GM10847 (cell line): ENCODE data around the gene PTGES2.

Experiments used
- POLR2A ChIP-seq: IDR thresholded peaks from 2 replicates; pipeline ENCODE4 v1.6.1; 2011; ENCODE audit not compliant: insufficient read length; ENCODE audit errors: extremely low read depth

The PTGES2 gene

DNA sequence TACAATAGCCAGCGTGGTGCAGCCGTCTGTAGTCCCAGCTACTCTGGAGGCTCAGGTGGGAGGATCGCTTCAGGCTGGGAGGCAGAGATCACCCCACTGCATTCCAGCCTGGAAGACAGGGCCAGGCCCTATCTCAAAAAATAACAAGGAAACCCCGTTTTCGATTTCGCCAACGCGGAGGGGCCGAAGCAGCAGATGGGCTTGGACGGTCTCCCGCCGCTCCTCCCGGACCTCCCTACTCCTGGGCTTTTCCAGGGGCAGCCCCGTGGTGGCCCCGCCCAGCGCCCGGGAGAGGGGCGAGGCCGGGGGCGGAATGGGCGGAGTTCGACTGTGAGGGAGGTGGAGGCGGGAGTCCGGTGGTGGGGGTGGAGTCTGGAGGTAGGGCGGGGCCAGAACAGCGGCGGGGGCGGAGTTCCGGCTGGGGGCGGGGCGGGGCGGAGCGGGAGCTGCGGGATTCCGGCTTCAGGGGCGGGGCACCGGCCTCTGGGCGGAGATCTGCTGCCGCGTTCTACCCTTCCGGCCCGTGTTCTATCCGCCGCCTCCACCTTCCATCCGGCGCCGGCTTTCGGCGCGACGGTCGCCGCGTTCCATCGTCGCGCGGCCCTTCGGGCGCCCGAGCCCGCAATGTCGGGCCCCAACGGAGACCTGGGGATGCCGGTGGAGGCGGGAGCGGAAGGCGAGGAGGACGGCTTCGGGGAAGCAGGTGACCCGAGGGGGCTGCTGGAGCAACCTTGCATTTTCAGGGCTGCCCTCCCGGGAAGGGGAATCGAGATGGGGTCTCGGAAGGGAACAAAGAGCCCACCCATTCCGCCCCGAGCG lies 32.5 kb upstream of the PTGES2 start, which contains the start of gene BBLN:
TSS of gene BBLN (plus strand) at position 482 of the 819 bp plus-strand sequence. CDS start at position 625, 143 bp downstream.
- peak; percentile 90 for TF ChIP-seq POLR2A

DNA sequence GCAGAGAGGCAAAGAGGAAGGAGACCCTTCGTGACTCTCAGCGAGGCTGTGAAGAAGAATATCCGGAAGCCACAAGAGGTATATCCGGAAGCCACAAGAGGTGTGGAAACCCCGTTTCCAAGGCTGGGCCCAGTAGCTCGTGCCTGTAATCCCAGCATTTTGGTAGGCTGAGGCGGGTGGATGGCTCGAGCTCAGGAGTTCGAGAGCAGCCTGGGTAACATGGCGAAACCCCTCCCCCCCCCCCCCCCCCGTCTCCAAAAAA lies 31.9 kb upstream of the PTGES2 start:
- no peak for TF ChIP-seq POLR2A

DNA sequence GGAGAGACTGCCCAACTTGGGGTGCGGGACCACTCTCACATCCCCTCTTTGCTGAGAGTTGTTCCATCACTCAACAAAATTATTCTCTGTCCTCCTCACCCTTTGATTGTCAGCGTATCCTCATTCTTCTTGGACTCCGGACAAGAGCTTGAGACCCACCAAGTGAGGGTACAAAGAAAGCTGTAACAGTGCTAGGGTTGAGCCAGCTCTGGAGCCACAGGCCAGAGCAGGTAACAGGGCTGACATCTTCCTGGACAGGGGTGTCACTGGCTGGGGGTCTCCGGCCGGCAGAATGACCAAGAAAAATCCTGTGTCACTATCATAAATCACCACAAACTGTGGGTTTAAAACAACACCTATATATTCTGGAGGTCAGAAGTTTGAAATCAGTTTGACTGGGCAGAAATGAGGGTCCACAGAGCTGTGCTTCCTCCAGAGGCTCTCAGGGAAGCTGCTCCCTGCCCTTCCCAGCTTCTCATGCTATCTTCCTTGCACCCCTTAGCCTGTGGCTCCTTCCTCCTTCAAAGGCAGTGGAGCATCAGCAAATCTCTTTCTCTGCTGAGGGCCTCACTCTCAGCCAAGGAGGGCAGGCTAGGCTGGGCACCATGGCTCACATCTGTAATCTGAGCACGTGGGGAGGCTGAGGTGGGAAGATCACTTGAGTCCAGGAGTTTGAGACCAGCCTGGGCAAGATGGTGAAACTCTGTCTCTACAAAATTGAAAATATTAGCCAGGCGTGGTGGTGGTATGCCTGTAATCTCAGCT lies 28.4 kb upstream of the PTGES2 start:
- TF ChIP-seq POLR2A = no peak

DNA sequence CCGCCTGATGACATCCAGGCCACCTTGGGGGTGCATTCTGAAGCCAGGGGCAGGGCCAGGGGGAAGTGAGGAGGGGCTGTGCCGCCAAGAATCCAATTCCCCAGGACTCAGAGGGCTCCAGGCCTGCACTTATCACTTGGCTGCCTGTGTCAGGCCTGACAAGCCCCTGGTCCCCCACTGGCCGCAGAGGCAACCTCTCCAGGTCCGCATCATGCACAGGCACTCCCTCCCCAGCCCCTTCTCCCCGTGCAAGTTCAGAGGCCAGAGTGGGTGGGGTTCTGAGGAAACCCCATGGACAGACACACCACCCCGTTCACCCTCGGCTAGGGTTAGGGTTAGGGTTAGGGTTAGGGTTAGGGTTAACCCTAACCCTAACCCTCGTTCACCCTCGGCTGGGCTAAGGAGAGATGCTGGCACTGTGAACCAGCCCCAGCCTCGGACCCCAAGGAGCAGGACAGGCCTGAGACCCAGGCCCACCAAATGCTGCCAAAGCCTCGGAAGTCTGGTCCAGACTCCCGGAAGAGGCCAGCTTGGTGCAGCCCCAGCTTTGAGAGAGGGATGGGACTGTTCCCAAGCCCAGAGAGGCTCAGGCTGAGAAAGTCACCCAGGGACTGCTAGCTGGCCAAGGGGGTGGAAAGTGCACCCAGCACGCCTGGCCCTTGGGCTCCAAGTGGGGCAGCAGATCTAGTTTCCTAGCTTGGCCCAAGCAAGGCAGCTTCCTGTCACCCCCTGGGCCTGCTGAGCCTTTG lies 26.6 kb upstream of the PTGES2 start:
- no peak for TF ChIP-seq POLR2A

DNA sequence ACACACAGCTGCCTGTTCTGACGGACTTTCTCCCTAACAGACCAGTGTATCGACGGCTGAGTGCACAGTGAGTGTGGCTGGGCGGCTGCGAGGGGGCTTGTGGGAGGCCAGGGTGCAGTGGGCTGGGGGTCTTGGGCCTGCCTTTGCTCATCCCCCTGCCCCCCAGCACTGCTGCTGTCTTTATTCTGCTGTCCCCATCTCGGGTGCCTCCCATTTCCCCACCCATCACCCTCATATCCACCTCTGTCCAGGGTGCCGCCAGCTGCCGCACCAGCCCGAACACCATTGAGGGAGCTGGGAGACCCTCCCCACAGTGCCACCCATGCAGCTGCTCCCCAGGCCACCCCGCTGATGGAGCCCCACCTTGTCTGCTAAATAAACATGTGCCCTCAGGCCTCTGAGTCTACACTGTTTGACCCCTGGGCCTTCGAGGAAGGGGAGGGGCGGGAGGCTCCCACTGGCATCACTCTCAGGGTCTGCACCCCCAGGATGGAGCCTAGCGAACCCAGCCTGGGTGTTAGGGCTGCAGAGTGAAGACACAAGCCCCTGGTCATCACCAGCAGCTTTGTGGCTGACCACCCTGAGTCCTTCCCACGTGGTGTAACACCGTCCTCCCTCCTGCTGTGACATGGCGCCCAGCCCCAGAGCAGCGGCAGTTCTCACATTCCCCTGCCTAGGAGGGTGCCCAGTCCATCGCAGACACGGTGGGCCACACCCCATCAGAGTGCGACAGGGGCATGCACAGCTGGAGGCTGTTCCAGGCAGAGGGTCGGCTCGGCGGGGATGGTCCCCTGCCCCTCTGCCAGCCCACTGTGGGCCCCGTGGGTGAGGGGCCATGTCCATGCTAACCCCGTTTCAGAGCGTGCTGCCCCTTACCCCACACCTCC lies 25.8 kb upstream of the PTGES2 start:
- no peak for TF ChIP-seq POLR2A

DNA sequence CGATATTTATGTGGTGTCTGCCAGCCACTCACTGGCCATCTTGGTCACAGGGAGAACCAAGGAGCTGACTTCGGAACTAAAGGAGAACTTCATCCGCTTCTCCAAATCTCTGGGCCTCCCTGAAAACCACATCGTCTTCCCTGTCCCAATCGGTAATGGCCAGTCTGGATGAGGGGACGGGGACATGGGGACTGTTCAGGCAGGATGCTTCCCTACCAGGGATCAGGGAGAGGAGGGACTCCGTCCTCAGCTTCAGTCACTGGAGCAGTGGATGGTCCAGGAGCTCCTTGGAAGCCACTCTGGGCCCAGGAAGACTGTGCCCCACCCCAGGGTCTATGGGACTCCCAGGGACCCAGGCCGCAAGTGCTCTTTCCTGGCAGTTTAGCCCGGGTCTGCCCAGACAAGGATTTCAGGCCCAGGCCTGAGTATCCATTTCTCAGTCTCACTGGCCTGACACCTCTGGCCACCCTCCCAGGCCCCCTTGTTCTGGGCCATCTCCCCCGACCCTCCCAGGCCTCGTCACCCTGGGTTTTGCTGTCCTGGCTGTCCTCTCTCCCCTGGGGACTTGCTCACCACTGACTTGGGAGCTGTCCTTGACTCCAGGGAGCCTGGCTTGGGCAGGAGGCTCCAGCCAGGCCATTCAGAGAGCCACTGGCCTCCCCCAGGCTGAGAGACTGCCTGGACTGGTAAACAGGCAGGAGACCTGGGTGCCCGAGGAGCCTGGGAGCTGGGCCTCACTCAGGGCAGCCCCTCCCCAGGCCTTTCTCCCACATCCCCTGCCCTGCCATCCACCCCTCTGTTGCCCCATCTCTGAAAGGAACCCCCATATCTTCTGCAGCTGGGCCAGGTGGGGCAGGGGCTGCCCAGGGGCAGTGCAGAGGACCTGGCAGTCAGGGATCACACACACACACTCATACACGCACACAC lies 24.9 kb upstream of the PTGES2 start:
- TF ChIP-seq POLR2A = no peak

DNA sequence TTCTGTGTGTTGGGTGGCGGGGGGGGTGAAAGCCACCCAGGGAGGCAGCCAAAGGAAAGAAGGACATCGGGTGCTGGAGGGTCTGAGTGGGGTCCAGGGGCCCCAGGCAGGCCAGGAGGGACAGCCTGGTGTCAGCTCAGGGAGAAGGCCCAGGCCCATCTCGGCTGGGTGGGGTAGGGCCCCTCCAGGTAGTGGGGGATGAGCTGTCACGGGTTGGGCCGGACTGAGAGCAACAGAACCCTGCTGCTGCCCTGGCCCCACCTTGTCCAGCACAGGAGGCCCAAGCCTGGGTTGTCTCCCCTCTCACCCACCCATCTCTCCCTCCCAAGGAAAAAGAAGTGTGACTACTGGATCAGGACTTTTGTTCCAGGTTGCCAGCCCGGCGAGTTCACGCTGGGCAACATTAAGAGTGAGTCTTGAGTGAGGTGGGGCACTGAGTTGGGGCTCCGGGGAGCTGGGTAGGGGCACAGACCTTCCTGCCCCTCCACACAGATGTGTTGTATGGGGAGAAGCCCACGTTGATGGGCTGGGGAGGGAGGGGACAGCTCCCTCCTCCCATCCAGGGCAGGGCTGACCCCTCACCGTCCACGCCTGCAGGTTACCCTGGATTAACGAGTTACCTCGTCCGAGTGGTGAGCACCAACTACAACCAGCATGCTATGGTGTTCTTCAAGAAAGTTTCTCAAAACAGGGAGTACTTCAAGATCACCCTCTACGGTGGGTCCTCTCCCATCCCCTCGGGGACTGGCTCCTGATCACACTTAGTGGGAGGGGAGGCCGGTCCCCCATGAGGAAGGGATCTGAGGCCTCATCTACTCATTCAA lies 24.0 kb upstream of the PTGES2 start:
- no peak for TF ChIP-seq POLR2A

DNA sequence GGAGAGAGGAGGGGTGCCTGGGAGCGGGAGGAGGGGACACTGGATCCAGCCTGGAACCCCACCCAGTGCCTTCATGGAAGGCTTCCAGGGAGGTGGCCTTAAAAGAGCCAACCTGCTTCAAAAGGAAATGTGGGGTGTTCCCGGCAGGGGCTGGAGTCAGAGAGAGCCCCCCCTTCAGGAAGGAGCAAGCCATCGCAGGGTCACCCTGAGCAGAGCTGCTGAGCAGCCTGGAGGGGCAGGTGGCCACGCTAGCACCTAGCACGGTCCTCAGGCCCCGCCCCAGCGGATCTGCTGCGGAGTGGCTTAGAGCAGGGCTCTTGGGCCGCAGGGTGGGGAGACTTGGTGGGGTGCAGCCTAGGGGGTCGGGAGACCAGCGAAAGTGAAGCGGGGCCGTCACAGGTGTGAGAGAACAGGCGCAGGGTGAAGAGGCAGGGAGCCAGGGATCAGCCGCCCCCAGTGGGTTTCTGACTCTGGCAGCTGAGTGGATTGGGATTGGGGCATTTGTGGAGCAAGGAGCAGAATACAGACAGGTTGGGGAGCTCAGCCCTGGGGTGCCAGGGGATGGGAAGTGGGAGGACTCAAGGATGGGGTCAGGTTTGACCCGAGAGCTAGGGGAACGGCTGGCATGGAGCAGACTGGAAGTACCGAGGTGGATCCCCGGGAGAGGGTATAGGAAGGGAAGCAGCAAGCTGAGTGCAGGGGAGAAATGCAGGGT lies 23.2 kb upstream of the PTGES2 start:
- no peak for TF ChIP-seq POLR2A

DNA sequence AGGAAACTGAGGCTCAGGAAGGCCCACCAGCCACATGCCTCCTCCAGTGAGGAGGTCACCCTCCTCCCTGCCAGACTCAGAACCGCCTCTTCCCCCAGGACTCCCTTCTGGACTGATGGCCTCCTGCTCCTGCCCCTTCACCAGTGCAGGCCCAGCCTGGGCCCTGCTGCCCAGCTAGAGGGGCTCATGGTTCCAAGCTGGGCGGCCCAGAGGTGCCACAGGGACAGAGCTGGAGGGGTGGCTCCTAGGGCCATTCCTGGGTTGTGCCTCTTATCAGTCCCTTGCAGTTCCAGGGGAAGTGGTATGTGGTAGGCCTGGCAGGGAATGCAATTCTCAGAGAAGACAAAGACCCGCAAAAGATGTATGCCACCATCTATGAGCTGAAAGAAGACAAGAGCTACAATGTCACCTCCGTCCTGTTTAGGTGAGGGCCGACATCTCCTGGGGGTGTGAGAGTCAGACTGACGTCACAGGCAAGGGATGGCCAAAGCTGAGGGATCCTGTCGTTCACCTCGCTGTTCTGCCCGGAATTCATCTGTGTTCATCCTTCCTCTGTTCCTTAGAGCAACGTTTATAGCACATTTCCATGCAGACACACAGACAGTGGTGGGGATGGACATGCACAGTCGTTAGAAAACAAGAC lies 22.5 kb upstream of the PTGES2 start:
- TF ChIP-seq POLR2A = no peak

DNA sequence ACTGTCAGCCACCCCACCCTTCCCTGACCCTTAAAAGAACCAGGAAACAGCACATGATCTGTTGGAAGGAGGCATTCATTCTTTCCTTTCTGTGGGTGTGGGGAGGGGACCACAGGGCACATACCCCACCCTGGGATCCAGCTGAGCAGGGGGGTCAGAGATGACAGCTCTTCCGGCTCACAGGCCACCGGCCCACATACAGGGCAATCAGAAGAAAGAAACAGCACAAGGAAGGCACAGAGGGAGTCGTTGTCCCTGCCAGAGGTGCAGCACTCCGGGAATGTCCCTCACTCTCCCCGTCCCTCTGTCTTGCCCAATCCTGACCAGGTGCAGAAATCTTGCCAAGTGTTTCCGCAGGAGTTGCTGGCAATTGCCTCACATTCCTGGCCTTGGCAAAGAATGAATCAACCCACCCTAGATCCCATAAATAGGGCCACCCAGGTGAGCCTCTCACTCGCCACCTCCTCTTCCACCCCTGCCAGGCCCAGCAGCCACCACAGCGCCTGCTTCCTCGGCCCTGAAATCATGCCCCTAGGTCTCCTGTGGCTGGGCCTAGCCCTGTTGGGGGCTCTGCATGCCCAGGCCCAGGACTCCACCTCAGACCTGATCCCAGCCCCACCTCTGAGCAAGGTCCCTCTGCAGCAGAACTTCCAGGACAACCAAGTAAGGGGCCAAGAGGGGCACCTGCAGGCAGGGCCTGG lies 21.6 kb upstream of the PTGES2 start, which contains the start of gene LCN2:
TSS of gene LCN2 (plus strand) at position 453 of the 701 bp plus-strand sequence. CDS start at position 526, 73 bp downstream.
- no peak for TF ChIP-seq POLR2A

DNA sequence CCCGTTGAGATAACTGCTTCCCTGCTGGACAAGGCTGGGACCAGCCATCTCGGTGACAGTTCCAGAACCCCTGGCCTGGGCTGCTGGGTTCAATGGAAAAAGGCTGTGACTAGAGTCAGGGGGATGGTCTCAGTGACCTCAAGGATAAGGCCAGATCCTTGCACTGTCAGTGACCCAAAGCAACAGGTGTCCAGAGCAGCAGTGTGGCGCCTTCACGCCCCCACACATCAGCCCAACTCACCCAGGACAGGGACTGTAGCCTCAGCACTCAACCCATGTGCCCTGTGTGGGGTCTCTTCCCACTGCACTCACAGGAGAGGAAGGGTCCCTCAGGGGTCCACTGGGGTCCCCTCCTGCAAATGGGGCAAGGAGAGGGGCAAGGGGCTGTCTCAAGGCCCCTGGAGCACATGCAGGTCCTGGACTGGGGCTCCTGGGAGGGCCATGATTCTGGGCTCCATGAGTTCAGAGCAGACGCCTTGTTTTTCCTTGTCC lies 21.0 kb upstream of the PTGES2 start:
- no peak for TF ChIP-seq POLR2A

DNA sequence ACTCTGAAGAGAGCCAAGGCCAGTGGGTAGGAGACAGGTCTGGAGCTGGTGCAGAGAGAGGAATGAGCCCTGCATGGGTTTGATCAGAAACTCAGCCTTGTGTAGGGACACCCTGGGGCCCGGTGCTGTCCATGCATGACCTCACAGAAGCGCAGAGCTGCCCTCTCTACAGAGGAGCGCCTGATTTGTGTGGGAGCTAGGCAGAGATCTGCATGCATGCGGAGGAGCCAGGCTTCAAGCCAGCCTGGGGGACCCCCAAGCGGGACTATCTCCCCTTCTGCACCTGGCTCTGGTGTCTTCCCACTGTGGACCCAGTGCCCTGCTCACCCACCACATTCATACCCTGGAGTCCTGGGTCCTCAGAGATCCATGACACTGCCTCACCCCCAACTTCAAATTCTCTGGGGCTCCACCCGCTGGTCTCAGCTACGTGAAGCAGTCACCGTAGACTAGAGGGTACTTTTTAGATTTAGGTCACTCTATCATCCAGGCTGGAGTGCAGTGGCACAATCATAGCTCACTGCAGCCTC lies 19.1 kb upstream of the PTGES2 start:
- no peak for TF ChIP-seq POLR2A
